C4-2B (cell line): ENCODE measurements around the gene ATG9B.

Source experiments
- ZFX ChIP-seq: fragments of 450-650 bp; IDR thresholded peaks from 2 replicates; pipeline ENCODE4 v1.6.1; 2017
- TF ChIP-seq, protein P1 (sequence below): fragments of 450-650 bp; conservative IDR thresholded peaks from 2 replicates; pipeline ENCODE4 v1.5.1; 2017; ENCODE audit warnings: mild to moderate bottlenecking

DNA sequence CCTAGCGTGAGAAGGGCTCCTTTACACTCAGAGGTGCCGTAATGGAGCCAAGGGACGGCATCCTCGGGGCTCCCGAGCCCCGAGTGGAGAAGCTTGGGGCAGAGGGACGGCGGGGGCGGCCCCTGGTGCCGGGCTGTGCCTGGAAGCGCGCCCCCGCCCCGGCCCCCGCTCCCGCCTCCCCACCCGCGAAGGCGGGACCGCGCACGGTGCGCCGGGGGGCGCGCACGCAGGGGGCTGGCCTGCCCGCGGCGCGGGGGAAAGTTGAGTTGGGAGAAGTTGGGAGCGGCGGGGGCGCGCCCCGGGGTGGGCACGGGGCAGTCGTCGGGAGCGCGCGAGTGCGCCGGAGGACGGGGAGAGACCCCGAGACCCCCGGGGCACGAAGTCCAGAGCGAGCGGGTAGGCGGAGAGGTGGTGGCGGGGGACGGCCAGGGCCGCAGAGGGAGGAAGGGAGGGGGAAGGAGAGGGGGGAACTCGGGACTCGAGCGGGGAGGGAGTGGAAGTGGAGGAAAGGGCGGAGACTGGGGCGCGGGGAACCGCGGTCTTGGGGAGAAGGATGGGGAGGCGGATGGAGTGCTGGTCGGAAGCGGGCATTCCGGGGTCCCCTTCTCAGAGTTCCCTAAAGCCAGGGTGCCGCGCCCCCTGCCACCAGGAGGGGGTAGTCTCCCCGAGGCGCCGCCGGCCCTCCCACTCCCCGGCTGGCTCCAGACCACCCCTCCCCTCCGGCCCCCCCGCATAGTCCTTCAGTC is 35.2 kb upstream of the ATG9B start, which contains the start of gene SLC4A2:
- TF ChIP-seq, protein P1, sequence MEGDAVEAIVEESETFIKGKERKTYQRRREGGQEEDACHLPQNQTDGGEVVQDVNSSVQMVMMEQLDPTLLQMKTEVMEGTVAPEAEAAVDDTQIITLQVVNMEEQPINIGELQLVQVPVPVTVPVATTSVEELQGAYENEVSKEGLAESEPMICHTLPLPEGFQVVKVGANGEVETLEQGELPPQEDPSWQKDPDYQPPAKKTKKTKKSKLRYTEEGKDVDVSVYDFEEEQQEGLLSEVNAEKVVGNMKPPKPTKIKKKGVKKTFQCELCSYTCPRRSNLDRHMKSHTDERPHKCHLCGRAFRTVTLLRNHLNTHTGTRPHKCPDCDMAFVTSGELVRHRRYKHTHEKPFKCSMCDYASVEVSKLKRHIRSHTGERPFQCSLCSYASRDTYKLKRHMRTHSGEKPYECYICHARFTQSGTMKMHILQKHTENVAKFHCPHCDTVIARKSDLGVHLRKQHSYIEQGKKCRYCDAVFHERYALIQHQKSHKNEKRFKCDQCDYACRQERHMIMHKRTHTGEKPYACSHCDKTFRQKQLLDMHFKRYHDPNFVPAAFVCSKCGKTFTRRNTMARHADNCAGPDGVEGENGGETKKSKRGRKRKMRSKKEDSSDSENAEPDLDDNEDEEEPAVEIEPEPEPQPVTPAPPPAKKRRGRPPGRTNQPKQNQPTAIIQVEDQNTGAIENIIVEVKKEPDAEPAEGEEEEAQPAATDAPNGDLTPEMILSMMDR, result no peak; the same call in 1 of the 2 replicates
- TF ChIP-seq ZFX, result peak; percentile 34; the same call in 1 of the 2 replicates
